ENCODE measurements around the gene TSACC. TPM values are rescaled to one million over a fixed set of nuclear protein-coding genes. Genes with fewer than 3 reads are reported as not detected.

The TSACC gene
- total RNA-seq, 2 experiments from 2014 or later, result not detected

DNA sequence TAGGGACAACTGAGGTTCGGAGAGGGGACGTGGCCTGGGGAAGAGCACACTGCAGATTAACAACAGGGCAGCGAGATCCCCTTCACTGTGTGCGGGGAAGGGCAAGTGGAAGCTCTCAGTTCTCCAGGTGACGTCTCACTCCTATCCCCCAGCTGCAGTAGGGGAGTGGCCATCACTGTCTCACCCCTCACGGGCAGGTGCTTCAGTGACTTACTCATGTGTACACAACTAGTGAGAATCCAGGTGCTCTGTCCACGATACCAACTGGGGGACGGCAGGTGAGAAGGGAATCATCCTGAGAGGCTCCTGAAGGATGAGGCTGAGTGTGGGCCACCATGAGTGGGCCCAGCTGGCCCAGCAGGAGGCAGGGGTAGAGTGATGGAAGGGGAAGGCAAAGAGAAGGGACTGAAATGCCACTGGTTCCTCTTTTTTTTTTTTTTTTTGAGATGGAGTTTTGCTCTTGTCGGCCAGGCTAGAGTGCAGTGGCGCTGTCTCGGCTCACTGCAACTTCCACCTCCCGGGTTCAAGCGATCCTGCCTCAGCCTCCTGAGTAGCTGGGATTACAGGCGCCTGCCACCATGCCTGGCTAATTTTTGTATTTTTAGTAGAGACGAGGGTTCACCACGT, 56.6 kb downstream of the TSACC start:
- CTCF ChIA-PET, result no interaction called here
- intact Hi-C loops (cut with DNase I, micrococcal nuclease), result no loop called here
- no peaks in the 10 kb centered on the region for H3K9me3 Mint-ChIP-seq

More for the DNA sequence above, 56.6 kb downstream of the TSACC start:
- Histone ChIP-seq H3K4me3 (ENCODE audit: low read length) (no peak overlapping the region), H3K27ac (ENCODE audit: low read depth in 1 of 2, low read length in 2 of 2) (no peak overlapping the region), H3K36me3 (ENCODE audit: insufficient read depth, low read length) (no peaks in the 10 kb centered on the region), H3K4me1 (ENCODE audit: insufficient read depth, low read length) (no peaks in the 10 kb centered on the region), H3K9me3 (ENCODE audit: control insufficient read depth in 1 of 2, insufficient read depth in 1 of 2, low read length in 2 of 2) (no peaks in the 10 kb centered on the region), H3K27me3 (ENCODE audit: control insufficient read depth in 1 of 2, insufficient read depth in 2 of 2, low read length in 2 of 2) (peaks cover 5 to 9% of the 10 kb centered on the region in 2 experiments)
- Mint-ChIP-seq H3K36me3 (ENCODE audit: low read depth) (no peaks in the 10 kb centered on the region), H3K4me1 (ENCODE audit: low read depth) (no peaks in the 10 kb centered on the region), H3K4me3 (no peak overlapping the region), H3K27me3 (peaks cover 37% of the 10 kb centered on the region), H3K27ac (no peak overlapping the region)
- POLR2A ChIA-PET, result no interaction called here
- no peak for DNase-seq
- TF ChIP-seq, protein P1, sequence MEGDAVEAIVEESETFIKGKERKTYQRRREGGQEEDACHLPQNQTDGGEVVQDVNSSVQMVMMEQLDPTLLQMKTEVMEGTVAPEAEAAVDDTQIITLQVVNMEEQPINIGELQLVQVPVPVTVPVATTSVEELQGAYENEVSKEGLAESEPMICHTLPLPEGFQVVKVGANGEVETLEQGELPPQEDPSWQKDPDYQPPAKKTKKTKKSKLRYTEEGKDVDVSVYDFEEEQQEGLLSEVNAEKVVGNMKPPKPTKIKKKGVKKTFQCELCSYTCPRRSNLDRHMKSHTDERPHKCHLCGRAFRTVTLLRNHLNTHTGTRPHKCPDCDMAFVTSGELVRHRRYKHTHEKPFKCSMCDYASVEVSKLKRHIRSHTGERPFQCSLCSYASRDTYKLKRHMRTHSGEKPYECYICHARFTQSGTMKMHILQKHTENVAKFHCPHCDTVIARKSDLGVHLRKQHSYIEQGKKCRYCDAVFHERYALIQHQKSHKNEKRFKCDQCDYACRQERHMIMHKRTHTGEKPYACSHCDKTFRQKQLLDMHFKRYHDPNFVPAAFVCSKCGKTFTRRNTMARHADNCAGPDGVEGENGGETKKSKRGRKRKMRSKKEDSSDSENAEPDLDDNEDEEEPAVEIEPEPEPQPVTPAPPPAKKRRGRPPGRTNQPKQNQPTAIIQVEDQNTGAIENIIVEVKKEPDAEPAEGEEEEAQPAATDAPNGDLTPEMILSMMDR (IDR thresholded peaks at IDR 0.05), result no peak
- ATAC-seq (ENCODE audit: poor library complexity), result no peak

Other genes starting within 250 kb of the TSACC start
- 100 to 1,000 TPM; 435 to 455 TPM for gene LMNA, start 223.8 kb upstream of the TSACC start, total RNA-seq
- 10 to 100 TPM in 1 of 2 experiments, 1 to 10 TPM in 1; 9.4 to 10.1 TPM for gene SEMA4A, start 184.9 kb upstream of the TSACC start, total RNA-seq
- 10 to 100 TPM; 11.6 to 13.0 TPM for gene SLC25A44, start 144.4 kb upstream of the TSACC start, total RNA-seq
- gene PMF1, start 125.5 kb upstream of the TSACC start, total RNA-seq, result 10 to 100 TPM; 58.0 to 61.2 TPM
- 1 to 10 TPM; 1.9 to 2.6 TPM for gene BGLAP, start 96.3 kb upstream of the TSACC start, total RNA-seq
- gene PAQR6, start 90.5 kb upstream of the TSACC start, total RNA-seq, result 1 to 10 TPM; 3.4 to 3.6 TPM
- gene SMG5, start 55.7 kb upstream of the TSACC start, total RNA-seq, result 10 to 100 TPM; 51.6 to 56.1 TPM
- gene TMEM79, start 54.2 kb upstream of the TSACC start, total RNA-seq, result 1 to 10 TPM; 1.0 to 1.7 TPM
- gene GLMP, start 42.8 kb upstream of the TSACC start, total RNA-seq, result 10 to 100 TPM; 12.3 to 16.1 TPM
- not detected for gene VHLL, start 39.2 kb upstream of the TSACC start, total RNA-seq
- gene CCT3, start 234 bp upstream of the TSACC start, total RNA-seq, result 10 to 100 TPM; 49.6 to 50.2 TPM
- not detected for gene RHBG, start 30.7 kb downstream of the TSACC start, total RNA-seq
- gene MEF2D, start 162.2 kb downstream of the TSACC start, total RNA-seq, result 100 to 1,000 TPM; 155 to 162 TPM
- gene IQGAP3, start 234.0 kb downstream of the TSACC start, total RNA-seq, result not detected
- gene TTC24, start 241.2 kb downstream of the TSACC start, total RNA-seq, result 1 to 10 TPM; 5.7 to 8.1 TPM